SK-N-SH (cell line): ENCODE measurements around the gene TTC23.

Experiments used
- CHD2 ChIP-seq: fragments of 150-350 bp; IDR thresholded peaks from 2 replicates; pipeline ENCODE4 v1.6.1; 2018; ENCODE audit warnings: low read length; ENCODE audit not compliant: partially characterized antibody
- CTCF ChIP-seq: fragments of 200-600 bp; sonication (generic); IDR thresholded peaks from 2 replicates; pipeline ENCODE4 v1.6.1; 2017; ENCODE audit warnings: antibody characterized with exemption, mild to moderate bottlenecking, moderate library complexity
- EP300 ChIP-seq, 2 experiments: IDR thresholded peaks; 2 replicates each; pipeline versions ENCODE4 v1.4.0 to v1.6.1; 2012; ENCODE audit warnings: borderline replicate concordance in 1 of 2, low read depth in 1 of 2, low read length in 1 of 2
- EZH2phosphoT487 ChIP-seq: fragments of 200-600 bp; sonication (generic); IDR thresholded peaks from 2 replicates; pipeline ENCODE4 v1.6.1; 2017; ENCODE audit warnings: low read depth, mixed run types, mild to moderate bottlenecking, antibody characterized with exemption, moderate library complexity, borderline replicate concordance
- JUND ChIP-seq: IDR thresholded peaks from 2 replicates; pipeline ENCODE4 v1.4.0; 2012
- NFIC ChIP-seq: IDR thresholded peaks from 2 replicates; pipeline ENCODE4 v1.4.0; 2012; ENCODE audit warnings: borderline replicate concordance
- NRF1 ChIP-seq: IDR thresholded peaks from 2 replicates; pipeline ENCODE4 v1.6.1; 2012; ENCODE audit warnings: low read depth, mild to moderate bottlenecking, low read length
- RAD21 ChIP-seq: IDR thresholded peaks from 2 replicates; pipeline ENCODE4 v1.6.1; 2012; ENCODE audit warnings: mild to moderate bottlenecking, low read length
- REST ChIP-seq: IDR thresholded peaks from 2 replicates; pipeline ENCODE4 v1.6.1; 2012; ENCODE audit warnings: mild to moderate bottlenecking, low read depth, low read length, moderate library complexity
- SMC3 ChIP-seq: IDR thresholded peaks from 2 replicates; pipeline ENCODE4 v1.6.1; 2012; ENCODE audit warnings: low read depth, low read length, improper control_type of control experiment
- USF1 ChIP-seq: IDR thresholded peaks from 2 replicates; pipeline ENCODE4 v1.4.0; 2012; ENCODE audit warnings: low read depth, borderline replicate concordance
- USF2 ChIP-seq: fragments of 150-350 bp; IDR thresholded peaks from 2 replicates; pipeline ENCODE4 v1.6.1; 2017; ENCODE audit warnings: antibody characterized with exemption, low read length, low read depth, borderline replicate concordance
- YY1 ChIP-seq: IDR thresholded peaks from 2 replicates; pipeline ENCODE4 v1.4.0; 2012; ENCODE audit warnings: low read depth, mild to moderate bottlenecking

GRCh38 chr15:99212406-99212805 is 37.0 kb downstream of the TTC23 start:
- TF ChIP-seq USF2 = no peak
- no peak for TF ChIP-seq RAD21
- no peak for TF ChIP-seq EZH2phosphoT487
- TF ChIP-seq USF1 = no peak
- no peak for TF ChIP-seq CTCF
- no peak for TF ChIP-seq NFIC
- no peak for TF ChIP-seq SMC3
- peak; percentile 66 for TF ChIP-seq JUND
- no peak for TF ChIP-seq NRF1
- no peak for TF ChIP-seq YY1
- no peak for TF ChIP-seq EP300 (IDR thresholded peaks at IDR 0.05; ENCODE audit: borderline replicate concordance in 1 of 2, low read depth in 1 of 2, low read length in 1 of 2)
- no peak for TF ChIP-seq CHD2
- no peak for TF ChIP-seq REST
